ENCODE results near the gene DEGS2.

DNA sequence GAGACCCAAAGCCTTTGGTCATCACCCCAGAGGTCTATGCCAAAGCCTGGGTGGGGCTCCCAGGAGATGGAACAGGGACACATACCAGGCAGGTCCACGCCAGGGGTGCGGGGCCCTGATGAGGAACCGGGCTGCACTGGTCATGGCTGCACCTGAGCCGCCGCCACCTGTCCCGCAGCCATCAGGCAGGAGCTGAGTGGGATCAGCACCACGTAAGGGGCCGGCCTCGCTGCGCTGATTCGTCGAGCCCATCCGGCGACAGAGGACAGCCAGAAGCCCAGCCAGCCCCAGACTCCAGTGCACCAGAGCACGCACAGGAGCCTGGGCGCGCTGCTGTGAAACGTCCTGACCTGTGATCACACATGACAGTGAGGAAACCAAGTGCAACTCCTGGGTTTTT, 15.9 kb downstream of the DEGS2 start:
- TF ChIP-seq, protein P1, sequence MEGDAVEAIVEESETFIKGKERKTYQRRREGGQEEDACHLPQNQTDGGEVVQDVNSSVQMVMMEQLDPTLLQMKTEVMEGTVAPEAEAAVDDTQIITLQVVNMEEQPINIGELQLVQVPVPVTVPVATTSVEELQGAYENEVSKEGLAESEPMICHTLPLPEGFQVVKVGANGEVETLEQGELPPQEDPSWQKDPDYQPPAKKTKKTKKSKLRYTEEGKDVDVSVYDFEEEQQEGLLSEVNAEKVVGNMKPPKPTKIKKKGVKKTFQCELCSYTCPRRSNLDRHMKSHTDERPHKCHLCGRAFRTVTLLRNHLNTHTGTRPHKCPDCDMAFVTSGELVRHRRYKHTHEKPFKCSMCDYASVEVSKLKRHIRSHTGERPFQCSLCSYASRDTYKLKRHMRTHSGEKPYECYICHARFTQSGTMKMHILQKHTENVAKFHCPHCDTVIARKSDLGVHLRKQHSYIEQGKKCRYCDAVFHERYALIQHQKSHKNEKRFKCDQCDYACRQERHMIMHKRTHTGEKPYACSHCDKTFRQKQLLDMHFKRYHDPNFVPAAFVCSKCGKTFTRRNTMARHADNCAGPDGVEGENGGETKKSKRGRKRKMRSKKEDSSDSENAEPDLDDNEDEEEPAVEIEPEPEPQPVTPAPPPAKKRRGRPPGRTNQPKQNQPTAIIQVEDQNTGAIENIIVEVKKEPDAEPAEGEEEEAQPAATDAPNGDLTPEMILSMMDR (IDR thresholded peaks at IDR 0.05): no peak
- no peak for TF ChIP-seq POLR2A (IDR thresholded peaks at IDR 0.05)
- no peak for TF ChIP-seq POLR2AphosphoS5 (IDR thresholded peaks at IDR 0.05)
- no peak for TF ChIP-seq EP300 (IDR thresholded peaks at IDR 0.05)

Data from upper lobe of left lung (tissue), 4 donors.